ENCODE data around the gene TOMM20. TPM values are rescaled to one million over a fixed set of nuclear protein-coding genes. Genes with fewer than 3 reads are reported as not detected.

The TOMM20 gene
- total RNA-seq, 2 donors from 2014 or later, result 54.7 to 75.2 TPM

GRCh38 chr1:235151033-235151432 lies 22.4 kb upstream of the TOMM20 start:
- DNase-seq (no peak), ATAC-seq (no peak)
- Histone ChIP-seq H3K27me3 (no peaks in the 10 kb centered on the region), H3K4me1 (no peaks in the 10 kb centered on the region), H3K4me3 (no peak overlapping the region), H3K27ac (no peak overlapping the region), H3K9me3 (no peaks in the 10 kb centered on the region), H3K36me3 (replicated peaks in 1 of 2; ENCODE audit: insufficient read depth in 1 of 2, low read depth in 2 of 2) (peaks cover 0 to 22% of the 10 kb centered on the region in 2 donors)
- intact Hi-C loops (cut with DNase I), result no loop called here
- TF ChIP-seq POLR2A (IDR thresholded peaks at IDR 0.05), result no peak
- TF ChIP-seq, protein P1, sequence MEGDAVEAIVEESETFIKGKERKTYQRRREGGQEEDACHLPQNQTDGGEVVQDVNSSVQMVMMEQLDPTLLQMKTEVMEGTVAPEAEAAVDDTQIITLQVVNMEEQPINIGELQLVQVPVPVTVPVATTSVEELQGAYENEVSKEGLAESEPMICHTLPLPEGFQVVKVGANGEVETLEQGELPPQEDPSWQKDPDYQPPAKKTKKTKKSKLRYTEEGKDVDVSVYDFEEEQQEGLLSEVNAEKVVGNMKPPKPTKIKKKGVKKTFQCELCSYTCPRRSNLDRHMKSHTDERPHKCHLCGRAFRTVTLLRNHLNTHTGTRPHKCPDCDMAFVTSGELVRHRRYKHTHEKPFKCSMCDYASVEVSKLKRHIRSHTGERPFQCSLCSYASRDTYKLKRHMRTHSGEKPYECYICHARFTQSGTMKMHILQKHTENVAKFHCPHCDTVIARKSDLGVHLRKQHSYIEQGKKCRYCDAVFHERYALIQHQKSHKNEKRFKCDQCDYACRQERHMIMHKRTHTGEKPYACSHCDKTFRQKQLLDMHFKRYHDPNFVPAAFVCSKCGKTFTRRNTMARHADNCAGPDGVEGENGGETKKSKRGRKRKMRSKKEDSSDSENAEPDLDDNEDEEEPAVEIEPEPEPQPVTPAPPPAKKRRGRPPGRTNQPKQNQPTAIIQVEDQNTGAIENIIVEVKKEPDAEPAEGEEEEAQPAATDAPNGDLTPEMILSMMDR (IDR thresholded peaks at IDR 0.05), result no peak
- WGBS, 2 donors, result 82 to 92% methylated on average over 2 of the region's 2 CpGs

DNA sequence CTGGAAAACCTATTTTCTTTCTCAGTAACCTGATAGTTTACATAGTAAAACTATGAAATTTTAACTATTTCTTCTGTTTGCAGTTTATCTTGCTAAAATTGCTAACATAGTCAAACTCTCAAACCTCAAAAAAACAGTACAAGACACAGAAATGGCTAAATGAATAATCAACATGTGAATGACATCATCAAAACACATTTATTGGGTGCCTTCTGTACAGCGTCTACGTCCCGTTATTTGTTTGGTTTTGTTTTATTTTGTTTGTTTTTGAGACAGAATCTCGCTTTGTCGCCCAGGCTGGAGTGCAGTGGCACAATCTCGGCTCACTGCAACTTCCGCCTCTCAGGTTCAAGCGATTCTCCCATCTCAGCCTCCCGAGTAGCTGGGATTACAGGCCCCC lies 21.2 kb upstream of the TOMM20 start:
- TF ChIP-seq, protein P1 (IDR thresholded peaks at IDR 0.05), result no peak
- no peak for TF ChIP-seq POLR2A (IDR thresholded peaks at IDR 0.05)
- Histone ChIP-seq H3K36me3 (replicated peaks in 1 of 2; ENCODE audit: insufficient read depth in 1 of 2, low read depth in 2 of 2) (peaks cover 0 to 22% of the 10 kb centered on the region in 2 donors), H3K27me3 (no peaks in the 10 kb centered on the region), H3K4me1 (no peaks in the 10 kb centered on the region), H3K4me3 (no peak overlapping the region), H3K27ac (no peak overlapping the region), H3K9me3 (no peaks in the 10 kb centered on the region)
- 94 to 95% methylated on average over 9 of the region's 9 CpGs for WGBS, 2 donors
- DNase-seq (no peak), ATAC-seq (no peak)
- intact Hi-C loops (cut with DNase I), result no loop called here

DNA sequence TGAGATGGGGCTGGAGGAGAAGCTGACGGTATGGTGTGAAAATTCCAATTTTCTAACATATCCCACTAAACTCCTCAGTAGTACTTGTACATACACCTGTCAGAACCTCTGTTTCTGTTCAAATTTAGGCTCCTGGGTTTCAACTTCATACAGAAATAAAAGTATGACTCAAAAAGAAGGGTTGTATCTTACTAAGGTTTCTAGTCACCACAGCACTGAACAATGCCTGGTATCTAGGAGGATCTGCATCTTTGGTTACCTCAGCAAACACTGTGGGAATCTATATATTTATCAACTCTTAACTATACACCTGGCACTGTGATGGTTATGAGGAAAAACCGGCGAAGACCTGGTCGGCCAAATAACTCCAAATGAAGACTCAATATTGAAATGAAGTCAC lies 18.6 kb upstream of the TOMM20 start:
- 86 to 94% methylated on average over 4 of the region's 4 CpGs for WGBS, 2 donors
- intact Hi-C loops (cut with DNase I), result no loop called here
- no peaks in the 10 kb centered on the region for H3K4me1 ChIP-seq
- DNase-seq (no peak), ATAC-seq (no peak)
- no peak for TF ChIP-seq POLR2A (IDR thresholded peaks at IDR 0.05)
- TF ChIP-seq, protein P1 (IDR thresholded peaks at IDR 0.05), result no peak
- H3K9me3 ChIP-seq, result no peaks in the 10 kb centered on the region
- H3K27ac ChIP-seq, result no peak overlapping the region
- no peak overlapping the region for H3K4me3 ChIP-seq
- no peaks in the 10 kb centered on the region for H3K27me3 ChIP-seq
- H3K36me3 ChIP-seq (replicated peaks in 1 of 2; ENCODE audit: insufficient read depth in 1 of 2, low read depth in 2 of 2), result peaks cover 0 to 15% of the 10 kb centered on the region in 2 donors

DNA sequence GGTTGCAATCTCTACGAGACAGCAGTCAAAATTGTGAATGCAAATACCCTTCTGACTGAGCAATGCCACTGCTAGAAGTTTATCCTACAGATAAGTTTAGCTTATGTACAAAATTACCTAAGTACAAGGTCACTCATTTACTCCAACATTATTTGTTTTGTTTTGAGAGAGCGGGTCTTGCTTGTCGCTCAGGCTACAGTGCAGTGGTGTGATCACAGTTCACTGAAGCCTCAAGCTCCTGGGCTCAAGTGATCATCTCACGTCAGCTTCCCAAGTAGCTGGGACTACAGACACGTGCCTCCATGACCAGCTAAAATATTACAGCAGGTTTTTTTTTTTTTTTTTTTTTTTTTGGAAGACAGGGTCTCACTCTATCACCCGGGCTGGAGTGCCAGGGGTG lies 17.0 kb upstream of the TOMM20 start:
- Histone ChIP-seq H3K36me3 (replicated peaks in 1 of 2; ENCODE audit: insufficient read depth in 1 of 2, low read depth in 2 of 2) (peaks cover 0 to 15% of the 10 kb centered on the region in 2 donors), H3K27ac (no peak overlapping the region), H3K27me3 (no peaks in the 10 kb centered on the region), H3K4me1 (no peaks in the 10 kb centered on the region), H3K9me3 (no peaks in the 10 kb centered on the region), H3K4me3 (no peak overlapping the region)
- WGBS, 2 donors, result 78 to 81% methylated on average over 6 of the region's 6 CpGs
- DNase-seq (no peak), ATAC-seq (no peak)
- intact Hi-C loops (cut with DNase I), result no loop called here
- no peak for TF ChIP-seq POLR2A (IDR thresholded peaks at IDR 0.05)
- TF ChIP-seq, protein P1 (IDR thresholded peaks at IDR 0.05), result no peak

DNA sequence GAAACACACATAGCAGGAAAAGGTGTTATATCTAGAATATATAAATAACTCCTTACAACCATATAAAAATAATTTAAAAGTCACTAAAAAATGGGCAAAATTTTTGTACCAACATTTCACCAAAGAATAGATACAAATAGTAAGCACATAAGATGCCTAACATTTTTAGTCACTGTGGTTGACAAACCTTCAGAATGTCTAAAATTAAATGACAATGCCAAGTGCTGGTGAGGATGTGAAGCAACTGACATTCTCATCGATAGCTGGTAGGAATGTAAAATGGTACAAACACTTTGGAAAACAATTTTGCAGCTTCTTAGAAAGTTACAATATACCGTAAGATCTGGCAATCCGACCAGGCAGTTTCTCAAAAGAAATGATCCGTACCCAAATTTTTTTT lies 14.4 kb upstream of the TOMM20 start:
- Histone ChIP-seq H3K4me1 (no peaks in the 10 kb centered on the region), H3K27ac (no peak overlapping the region), H3K4me3 (no peak overlapping the region), H3K36me3 (replicated peaks in 1 of 2; ENCODE audit: insufficient read depth in 1 of 2, low read depth in 2 of 2) (peaks cover 0 to 9% of the 10 kb centered on the region in 2 donors), H3K27me3 (no peaks in the 10 kb centered on the region), H3K9me3 (no peaks in the 10 kb centered on the region)
- DNase-seq (no peak), ATAC-seq (no peak)
- 89 to 96% methylated on average over 4 of the region's 4 CpGs for WGBS, 2 donors
- intact Hi-C loops (cut with DNase I), result no loop called here
- TF ChIP-seq POLR2A (IDR thresholded peaks at IDR 0.05), result no peak
- TF ChIP-seq, protein P1 (IDR thresholded peaks at IDR 0.05), result no peak

All from body of pancreas (tissue), 4 donors.